HepG2 (cell line): ENCODE data around the gene VPS13D. TPM values are rescaled to one million over a fixed set of nuclear protein-coding genes. Genes with fewer than 3 reads are reported as not detected.

Experiments used
- ATAC-seq: fragments of 200-7000 bp; cut with Tn5 transposase; 3 replicates; pipeline ENCODE4 v1.9.1; 2020; ENCODE audit warnings: mild to moderate bottlenecking, moderate library complexity
- BruUV-seq: library from RNA; stranded (reverse); fragments of 400-500 nt; replicated peaks from 2 replicates; lab custom pipeline; 2021; lab: Mats Ljungman, UMichigan
- CTCF ChIA-PET: fragments of 300-600 bp; formaldehyde crosslinking; extraction: SDS; loops from one replicate; lab custom pipeline; 2021; ENCODE audit warnings: low total read pairs, inconsistent platforms, low intra/inter-chr PET ratio; lab: Yijun Ruan, JAX
- POLR2A ChIA-PET: fragments of 350-600 bp; sonication (Branson Sonifier 250); formaldehyde crosslinking; loops from one replicate; lab custom pipeline; 2020; ENCODE audit warnings: antibody characterized with exemption, inconsistent platforms; lab: Yijun Ruan, JAX
- DNase-seq: peaks from one replicate; pipeline ENCODE4 v3.0.0-alpha.2; 2015; ENCODE audit warnings: low spot score
- FAIRE-seq: peaks from 3 replicates; lab custom pipeline; 2011; peaks lifted over from hg19 to GRCh38; lab: Jason Lieb, UNC
- H2AFZ ChIP-seq: one replicate; pipeline ENCODE4 v1.6.1; 2011; ENCODE audit warnings: low read length, inconsistent platforms
- H3K27ac ChIP-seq: fragments of 300-600 bp; 3 replicates; pipeline ENCODE4 v1.8.0; 2011; ENCODE audit warnings: mixed run types, mild to moderate bottlenecking, mixed read lengths, low read length, inconsistent platforms; ENCODE audit not compliant: insufficient read depth; ENCODE audit errors: extremely low read length
- H3K27me3 ChIP-seq, 2 experiments: fragments of 200-600 bp in 1 of 2; 2 replicates in 1 of 2; 3 replicates in 1 of 2; pipeline versions ENCODE4 v1.6.0 to v1.8.0; 2011; ENCODE audit warnings: low read length in 2 of 2, mild to moderate bottlenecking in 2 of 2, moderate library complexity in 2 of 2, inconsistent platforms in 1 of 2; ENCODE audit not compliant: insufficient read depth in 2 of 2, control insufficient read depth in 1 of 2
- H3K36me3 ChIP-seq, 2 experiments: fragments of 200-600 bp in 1 of 2; replicated peaks in 1 of 2; 2 replicates in 1 of 2; 3 replicates in 1 of 2; pipeline versions ENCODE4 v1.5.1 to v1.8.0; 2011; ENCODE audit warnings: low read length in 2 of 2, inconsistent platforms in 1 of 2; ENCODE audit not compliant: insufficient read depth in 2 of 2, control insufficient read depth in 1 of 2
- H3K4me1 ChIP-seq: 2 replicates; pipeline ENCODE4 v1.5.1; 2012; ENCODE audit warnings: low read length, inconsistent platforms; ENCODE audit not compliant: insufficient read depth
- H3K4me2 ChIP-seq: 2 replicates; pipeline ENCODE4 v1.6.0; 2011; ENCODE audit warnings: low read depth, low read length, inconsistent platforms
- H3K4me3 ChIP-seq, 3 experiments: fragments of 200-600 bp in 1 of 3; sonication (generic), shearing (Covaris generic) in 1 of 3; replicated peaks in 1 of 3; 2 replicates each; pipeline ENCODE4 v1.5.1; 2011 to 2016; ENCODE audit warnings: low read length in 3 of 3, inconsistent platforms in 2 of 3, low read depth in 2 of 3, mild to moderate bottlenecking in 2 of 3, control low read depth in 1 of 3, mixed read lengths in 1 of 3; ENCODE audit not compliant: insufficient read depth in 1 of 3
- H3K79me2 ChIP-seq: one replicate; pipeline ENCODE4 v1.6.1; 2011; ENCODE audit warnings: low read length, inconsistent platforms; ENCODE audit not compliant: insufficient read depth
- H3K9ac ChIP-seq: 2 replicates; pipeline ENCODE4 v1.6.0; 2011; ENCODE audit warnings: mild to moderate bottlenecking, low read depth, low read length, inconsistent platforms; ENCODE audit not compliant: insufficient read depth
- H3K9me3 ChIP-seq: 2 replicates; pipeline ENCODE4 v1.5.1; 2012; ENCODE audit warnings: mild to moderate bottlenecking, low read length
- H4K20me1 ChIP-seq: 2 replicates; pipeline ENCODE4 v1.6.0; 2011; ENCODE audit warnings: inconsistent platforms, mild to moderate bottlenecking, low read length, moderate library complexity; ENCODE audit not compliant: insufficient read depth
- ARNT2 ChIP-seq: sonication (generic); formaldehyde crosslinking; IDR thresholded peaks from 2 replicates; pipeline ENCODE4 v1.8.0; 2022; ENCODE audit warnings: mild to moderate bottlenecking, low read depth, missing genetic modification reagents, moderate library complexity
- BCL3 ChIP-seq: sonication (generic); formaldehyde crosslinking; IDR thresholded peaks from 2 replicates; pipeline ENCODE4 v1.5.1; 2020; ENCODE audit warnings: mild to moderate bottlenecking, missing genetic modification reagents, moderate library complexity
- BHLHE40 ChIP-seq: IDR thresholded peaks from 2 replicates; pipeline ENCODE4 v1.6.1; 2011; ENCODE audit warnings: low read length, improper control_type of control experiment
- GATAD1 ChIP-seq: IDR thresholded peaks from 2 replicates; pipeline ENCODE4 v1.6.1; 2016; ENCODE audit warnings: missing genetic modification reagents, missing compliant biosample characterization
- HOMEZ ChIP-seq: IDR thresholded peaks from 2 replicates; pipeline ENCODE4 v1.6.1; 2016; ENCODE audit warnings: low read depth
- REL ChIP-seq: sonication (generic); formaldehyde crosslinking; conservative IDR thresholded peaks from 2 replicates; pipeline ENCODE4 v1.8.0; 2022; ENCODE audit warnings: mild to moderate bottlenecking, missing genetic modification reagents, moderate library complexity
- SIX4 ChIP-seq: sonication (generic); formaldehyde crosslinking; IDR thresholded peaks from 2 replicates; pipeline ENCODE4 v1.4.0; 2020; ENCODE audit warnings: missing genetic modification reagents
- SNAI1 ChIP-seq: sonication (generic); formaldehyde crosslinking; IDR thresholded peaks from 2 replicates; pipeline ENCODE4 v1.5.0; 2020; ENCODE audit warnings: mild to moderate bottlenecking, missing genetic modification reagents, borderline replicate concordance
- ZBTB46 ChIP-seq: sonication (generic); formaldehyde crosslinking; IDR thresholded peaks from 2 replicates; pipeline ENCODE4 v1.4.0; 2020; ENCODE audit warnings: mild to moderate bottlenecking, missing genetic modification reagents, borderline replicate concordance
- ZNF329 ChIP-seq: sonication (generic); formaldehyde crosslinking; IDR thresholded peaks from 2 replicates; pipeline ENCODE4 v1.9.0; 2021; ENCODE audit warnings: low read depth, mild to moderate bottlenecking, missing genetic modification reagents
- ZNF644 ChIP-seq: IDR thresholded peaks from 2 replicates; pipeline ENCODE4 v1.6.1; 2016; ENCODE audit warnings: low read depth
- ZNF7 ChIP-seq: IDR thresholded peaks from 2 replicates; pipeline ENCODE4 v1.6.1; 2016; ENCODE audit warnings: missing biosample characterization, missing genetic modification reagents
- ZNF773 ChIP-seq: sonication (generic); formaldehyde crosslinking; IDR thresholded peaks from 2 replicates; pipeline ENCODE4 v1.4.0; 2020; ENCODE audit warnings: missing genetic modification reagents, borderline replicate concordance
- ZNF841 ChIP-seq: sonication (generic); formaldehyde crosslinking; IDR thresholded peaks from 2 replicates; pipeline ENCODE4 v1.8.1; 2023; ENCODE audit warnings: missing genetic modification reagents, borderline replicate concordance
- whole genome bisulfite sequencing: methylation state at CpG from one replicate; pipeline ENCODE4 v1.1.6; 2017; ENCODE audit warnings: low lambda C conversion rate; 5-methylcytosine and 5-hydroxymethylcytosine counted together
- in situ Hi-C: cut with HindIII; loops from 2 replicates; pipeline ENCODE4 v1.10.0; 2017; ENCODE audit warnings: low pct_unique_long_range_greater_than_20kb; ENCODE audit not compliant: extremely low pct_ligation_motif_present
- intact Hi-C: fragments of 100-400 bp; cut with micrococcal nuclease; formaldehyde crosslinking; loops from one replicate; pipeline ENCODE4 v1.10.0; 2022; ENCODE audit not compliant: unreplicated experiment
- polyA plus RNA-seq, 8 experiments: library from polyadenylated mRNA; depleted of rRNA in 3 of 8; stranded (reverse) in 7 of 8; unstranded in 1 of 8; fragments of >200 nt; fragmentation: Illumina TruSeq in 4 of 8; extraction: Trizol in 4 of 8; gene quantifications; 2 replicates each; pipeline versions ENCODE4 v1.2.1 to v1.2.3, GENCODE V29; 2011 to 2016; ENCODE audit warnings: low read depth in 4 of 8, missing spikeins in 1 of 8, mixed read lengths in 1 of 8; ENCODE audit not compliant: insufficient read depth in 1 of 8
- total RNA-seq, 5 experiments: library from RNA; depleted of rRNA; stranded (reverse); fragments of >200 nt; fragmentation: Illumina TruSeq; extraction: Trizol; gene quantifications; 2 replicates each; pipeline ENCODE4 v1.2.3, GENCODE V29; 2016; ENCODE audit warnings: low read depth in 1 of 5

Gene VPS13D
- total and polyA plus RNA-seq, 2 of the 13 experiments (the other 11 are each of a cell fraction or from before 2014, with no cell fraction given) = 8.6 to 13.9 TPM

- ChIA-PET CTCF (no interaction called here), POLR2A (interaction anchor here (2.6 kb wide), 1 partner anchor 12 kb away, joined by 13 read pairs; no protein-coding TSS in a partner anchor)
- 74% methylated on average over 6 of the region's 6 CpGs for WGBS
- intact Hi-C loops = loop anchor here (5.0 kb wide), 1 partner anchor 38 kb away; no protein-coding TSS in a partner anchor
- Histone ChIP-seq H3K9me3 (no peaks in the 10 kb centered on the region), H3K9ac (no peak overlapping the region), H3K79me2 (no peaks in the 10 kb centered on the region), H4K20me1 (no peaks in the 10 kb centered on the region), H3K27me3 (no peaks in the 10 kb centered on the region), H3K4me3 (no peak overlapping the region), H3K27ac (peak overlapping the region; percentile 10)
- FAIRE-seq = no peak
- no TSS peak for BruUV-seq
- ATAC-seq = no peak
- DNase-seq = peak; percentile 66
- TF ChIP-seq HOMEZ (CRISPR knock-in tag) (0 out of 2 replicates have a peak, but pooled peaks have one; percentile 45), ZNF7 (CRISPR knock-in tag) (peak; percentile 37; the same call in 1 of the 2 replicates), ZNF644 (CRISPR knock-in tag) (peak; percentile 81), ZNF841 (CRISPR knock-in tag) (no peak)
- TF ChIP-seq, all 625 proteins: peak for 3
- Histone ChIP-seq H3K4me2 (no peak overlapping the region), H2AFZ (no peak overlapping the region), H3K4me1 (peaks cover 22% of the 10 kb centered on the region), H3K36me3 (peaks cover 2 to 4% of the 10 kb centered on the region in 2 experiments; a peak in 3 of 5 replicates)
- in situ Hi-C loops = no loop called here
Observed at GRCh38 chr1:12369258-12369657, 139.4 kb downstream of the VPS13D start.

- H3K27me3 ChIP-seq = no peaks in the 10 kb centered on the region
- H3K4me1 ChIP-seq = peaks cover 22% of the 10 kb centered on the region
- ChIA-PET CTCF (no interaction called here), POLR2A (interaction anchor here (2.6 kb wide), 1 partner anchor 10 kb away, joined by 13 read pairs; no protein-coding TSS in a partner anchor)
- ATAC-seq (no peak), DNase-seq (no peak), FAIRE-seq (no peak)
- no peak overlapping the region for H2AFZ ChIP-seq
- H3K27ac ChIP-seq = no peak overlapping the region
- no peaks in the 10 kb centered on the region for H3K9me3 ChIP-seq
- 92% methylated on average over 5 of the region's 5 CpGs for WGBS
- no peaks in the 10 kb centered on the region for H3K79me2 ChIP-seq
- H3K36me3 ChIP-seq = peaks cover 0 to 2% of the 10 kb centered on the region in 2 experiments; a peak in 2 of 5 replicates
- no peak overlapping the region for H3K4me3 ChIP-seq
- BruUV-seq = no TSS peak
- no peak overlapping the region for H3K4me2 ChIP-seq
- H4K20me1 ChIP-seq = no peaks in the 10 kb centered on the region
- H3K9ac ChIP-seq = no peak overlapping the region
- intact Hi-C loops = no loop called here
- in situ Hi-C loops = no loop called here
- TF ChIP-seq SNAI1 (CRISPR knock-in tag) (no peak), ARNT2 (CRISPR knock-in tag) (no peak), REL (CRISPR knock-in tag) (no peak), BHLHE40 (no peak), ZNF329 (CRISPR knock-in tag) (no peak), SIX4 (no peak), BCL3 (CRISPR knock-in tag) (no peak), ZNF773 (CRISPR knock-in tag) (no peak), ZBTB46 (CRISPR knock-in tag) (no peak), GATAD1 (CRISPR knock-in tag) (no peak)
Observed at GRCh38 chr1:12370333-12370975, 140.6 kb downstream of the VPS13D start.
